Measurements from ENCODE around the gene PCNA.
"Not testable (repeated sequence)": the region's sequence is repeated elsewhere in the genome, so short reads cannot be mapped to it uniquely, and the experiment has no call there.

Gene PCNA

DNA sequence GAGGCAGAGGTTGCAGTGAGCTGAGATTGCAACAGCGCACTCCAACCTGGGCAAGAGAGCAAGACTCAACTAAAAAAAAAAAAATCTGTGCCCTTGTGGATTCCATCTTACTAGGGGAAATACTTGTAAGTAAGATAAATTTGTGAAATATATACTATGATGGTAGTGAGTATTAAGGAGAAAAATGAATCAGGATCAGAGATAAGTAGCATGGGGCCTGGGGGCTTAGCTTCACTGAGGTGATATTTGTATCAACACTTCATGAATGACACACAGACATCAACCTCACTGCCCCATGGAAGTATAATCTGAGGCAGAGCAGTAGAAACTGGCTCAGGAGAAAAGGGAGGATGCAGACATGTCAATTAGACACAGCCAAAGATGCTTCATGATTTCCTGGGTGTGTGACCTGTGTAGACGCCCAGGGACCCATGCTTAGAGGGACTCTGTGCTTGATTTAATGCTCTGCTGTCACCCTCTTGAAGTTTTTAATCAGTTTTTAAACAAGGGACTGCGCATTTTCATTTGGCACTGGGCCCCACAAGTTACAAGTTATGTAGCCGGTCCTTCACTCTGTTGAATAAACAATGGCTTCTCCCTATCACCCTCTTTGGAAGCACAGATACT is 41.9 kb downstream of the PCNA start:
- Histone ChIP-seq H3K4me3 (ENCODE audit: low read depth in 1 of 2, low read length in 1 of 2) (peak overlapping the region; percentile 46 to 48), H3K36me3 (no peaks in the 10 kb centered on the region), H3K27ac (peak overlapping the region; percentile 100), H3K4me1 (ENCODE audit: control insufficient read depth in 1 of 2, insufficient read depth in 1 of 2, low read depth in 1 of 2, low read length in 1 of 2) (peaks cover 86 to 93% of the 10 kb centered on the region in 2 experiments), H3K27me3 (no peaks in the 10 kb centered on the region), H3K9me3 (no peaks in the 10 kb centered on the region)
- TF ChIP-seq, protein P1, sequence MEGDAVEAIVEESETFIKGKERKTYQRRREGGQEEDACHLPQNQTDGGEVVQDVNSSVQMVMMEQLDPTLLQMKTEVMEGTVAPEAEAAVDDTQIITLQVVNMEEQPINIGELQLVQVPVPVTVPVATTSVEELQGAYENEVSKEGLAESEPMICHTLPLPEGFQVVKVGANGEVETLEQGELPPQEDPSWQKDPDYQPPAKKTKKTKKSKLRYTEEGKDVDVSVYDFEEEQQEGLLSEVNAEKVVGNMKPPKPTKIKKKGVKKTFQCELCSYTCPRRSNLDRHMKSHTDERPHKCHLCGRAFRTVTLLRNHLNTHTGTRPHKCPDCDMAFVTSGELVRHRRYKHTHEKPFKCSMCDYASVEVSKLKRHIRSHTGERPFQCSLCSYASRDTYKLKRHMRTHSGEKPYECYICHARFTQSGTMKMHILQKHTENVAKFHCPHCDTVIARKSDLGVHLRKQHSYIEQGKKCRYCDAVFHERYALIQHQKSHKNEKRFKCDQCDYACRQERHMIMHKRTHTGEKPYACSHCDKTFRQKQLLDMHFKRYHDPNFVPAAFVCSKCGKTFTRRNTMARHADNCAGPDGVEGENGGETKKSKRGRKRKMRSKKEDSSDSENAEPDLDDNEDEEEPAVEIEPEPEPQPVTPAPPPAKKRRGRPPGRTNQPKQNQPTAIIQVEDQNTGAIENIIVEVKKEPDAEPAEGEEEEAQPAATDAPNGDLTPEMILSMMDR (IDR thresholded peaks at IDR 0.05) = no peak

DNA sequence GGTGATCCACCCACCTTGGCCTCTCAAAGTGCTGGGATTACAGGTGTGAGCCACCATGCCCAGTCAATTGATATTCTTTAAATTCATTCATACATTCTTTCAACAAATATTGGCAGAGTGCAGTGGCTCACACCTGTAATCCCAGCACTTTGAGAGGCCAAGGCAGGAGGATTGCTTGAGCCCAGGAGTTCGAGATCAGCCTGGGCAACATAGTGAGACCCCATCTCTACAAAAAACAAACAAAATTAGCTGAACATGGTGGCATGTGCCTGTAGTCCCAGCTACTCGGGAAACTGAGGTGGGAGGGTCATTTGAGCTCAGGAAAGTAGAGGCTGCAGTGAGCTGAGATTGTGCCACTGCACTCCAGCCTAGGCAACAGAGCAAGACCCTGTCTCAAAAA is 42.8 kb downstream of the PCNA start:
- H3K27ac ChIP-seq = peak overlapping the region; percentile 100
- peaks cover 78 to 85% of the 10 kb centered on the region in 2 experiments for H3K4me1 ChIP-seq (ENCODE audit: control insufficient read depth in 1 of 2, insufficient read depth in 1 of 2, low read depth in 1 of 2, low read length in 1 of 2)
- not testable (repeated sequence) for H3K9me3 ChIP-seq; H3K27me3 ChIP-seq; H3K4me3 ChIP-seq (ENCODE audit: low read depth in 1 of 2, low read length in 1 of 2); H3K36me3 ChIP-seq

GRCh38 chr20:5074232-5074674 is 45.5 kb downstream of the PCNA start:
- peak overlapping the region; percentile 90 for H3K27ac ChIP-seq
- H3K4me1 ChIP-seq (ENCODE audit: control insufficient read depth in 1 of 2, insufficient read depth in 1 of 2, low read depth in 1 of 2, low read length in 1 of 2) = peaks cover 55 to 64% of the 10 kb centered on the region in 2 experiments
- no peaks in the 10 kb centered on the region for H3K36me3 ChIP-seq
- peak overlapping the region in 1 of 2 experiments; percentile 17 for H3K4me3 ChIP-seq (ENCODE audit: low read depth in 1 of 2, low read length in 1 of 2)
- TF ChIP-seq, protein P1 (IDR thresholded peaks at IDR 0.05) = no peak
- H3K9me3 ChIP-seq = no peaks in the 10 kb centered on the region
- no peaks in the 10 kb centered on the region for H3K27me3 ChIP-seq

- TF ChIP-seq, protein P1 (IDR thresholded peaks at IDR 0.05) = no peak
- Histone ChIP-seq H3K36me3 (no peaks in the 10 kb centered on the region), H3K27ac (peak overlapping the region; percentile 90), H3K9me3 (no peaks in the 10 kb centered on the region), H3K4me3 (ENCODE audit: low read depth in 1 of 2, low read length in 1 of 2) (peak overlapping the region in 1 of 2 experiments; percentile 17), H3K27me3 (no peaks in the 10 kb centered on the region), H3K4me1 (ENCODE audit: control insufficient read depth in 1 of 2, insufficient read depth in 1 of 2, low read depth in 1 of 2, low read length in 1 of 2) (peaks cover 55 to 64% of the 10 kb centered on the region in 2 experiments)
Measured at GRCh38 chr20:5073660-5074231, 46.0 kb downstream of the PCNA start.

DNA sequence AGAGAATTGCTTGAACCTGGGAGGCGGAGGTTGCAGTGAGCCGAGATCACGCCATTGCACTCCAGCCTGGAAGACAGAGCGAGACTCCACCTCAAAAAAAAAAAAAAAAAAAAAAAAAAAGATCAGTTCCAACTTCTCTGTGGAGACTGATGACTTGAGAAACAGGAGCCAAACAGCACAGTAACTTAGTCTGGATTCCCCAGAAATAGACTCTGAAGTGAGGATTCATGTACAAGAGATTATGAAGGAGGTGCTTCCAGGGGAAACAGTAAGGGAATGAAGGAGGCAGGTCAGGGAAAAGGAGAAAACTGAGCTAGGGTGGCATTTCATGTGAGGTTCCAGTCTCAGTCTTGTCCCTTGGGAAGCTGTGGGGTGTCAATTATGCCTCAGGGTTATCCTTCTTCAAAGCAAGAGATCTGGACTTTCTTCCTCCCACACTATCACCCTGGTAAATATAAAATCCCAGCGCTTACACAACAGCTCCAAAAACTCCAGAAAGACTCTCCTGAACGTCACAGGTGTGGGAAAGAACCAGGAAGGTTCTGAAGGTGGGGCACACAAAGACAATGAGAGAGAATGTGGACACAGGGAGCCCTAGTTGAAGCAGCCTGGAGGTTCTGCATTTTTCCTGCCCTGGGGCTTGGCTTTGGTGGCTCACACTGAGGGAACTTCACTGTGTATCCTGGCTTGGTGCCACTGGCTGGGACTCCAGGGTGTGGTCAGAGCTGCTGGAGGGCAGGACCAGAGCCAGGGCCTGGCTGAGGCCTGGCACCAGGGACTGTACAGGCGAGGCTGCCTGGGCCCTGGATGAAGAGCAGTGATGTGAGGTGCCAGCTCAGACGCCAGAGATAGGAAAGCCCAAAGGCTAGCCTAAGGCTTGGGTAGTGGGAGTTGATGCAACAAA is 46.8 kb downstream of the PCNA start:
- no peaks in the 10 kb centered on the region for H3K9me3 ChIP-seq
- TF ChIP-seq, protein P1 (IDR thresholded peaks at IDR 0.05) = no peak
- peak overlapping the region; percentile 90 for H3K27ac ChIP-seq
- no peaks in the 10 kb centered on the region for H3K27me3 ChIP-seq
- peak overlapping the region in 1 of 2 experiments; percentile 17 for H3K4me3 ChIP-seq (ENCODE audit: low read depth in 1 of 2, low read length in 1 of 2)
- H3K4me1 ChIP-seq (ENCODE audit: control insufficient read depth in 1 of 2, insufficient read depth in 1 of 2, low read depth in 1 of 2, low read length in 1 of 2) = peaks cover 49 to 64% of the 10 kb centered on the region in 2 experiments
- H3K36me3 ChIP-seq = no peaks in the 10 kb centered on the region

- H3K9me3 ChIP-seq; H3K4me3 ChIP-seq (ENCODE audit: low read depth in 1 of 2, low read length in 1 of 2); H3K36me3 ChIP-seq; H3K27me3 ChIP-seq: not testable (repeated sequence)
- H3K4me1 ChIP-seq (ENCODE audit: control insufficient read depth in 1 of 2, insufficient read depth in 1 of 2, low read depth in 1 of 2, low read length in 1 of 2) = peaks cover 39 to 56% of the 10 kb centered on the region in 2 experiments
- peak overlapping the region; percentile 31 for H3K27ac ChIP-seq
Measured at GRCh38 chr20:5071942-5072341, 47.8 kb downstream of the PCNA start.
